HG03095 (cell line): Measurements from ENCODE around the gene PRSS27.
A peak's percentile ranks its signal among the peaks of the same experiment; 100 is the strongest.

Experiments used
- ATAC-seq: cut with Tn5 transposase; IDR thresholded peaks from one replicate; pipeline ENCODE4 v1.9.1; 2021; ENCODE audit warnings: moderate library complexity; ENCODE audit not compliant: unreplicated experiment

PRSS27 gene

DNA sequence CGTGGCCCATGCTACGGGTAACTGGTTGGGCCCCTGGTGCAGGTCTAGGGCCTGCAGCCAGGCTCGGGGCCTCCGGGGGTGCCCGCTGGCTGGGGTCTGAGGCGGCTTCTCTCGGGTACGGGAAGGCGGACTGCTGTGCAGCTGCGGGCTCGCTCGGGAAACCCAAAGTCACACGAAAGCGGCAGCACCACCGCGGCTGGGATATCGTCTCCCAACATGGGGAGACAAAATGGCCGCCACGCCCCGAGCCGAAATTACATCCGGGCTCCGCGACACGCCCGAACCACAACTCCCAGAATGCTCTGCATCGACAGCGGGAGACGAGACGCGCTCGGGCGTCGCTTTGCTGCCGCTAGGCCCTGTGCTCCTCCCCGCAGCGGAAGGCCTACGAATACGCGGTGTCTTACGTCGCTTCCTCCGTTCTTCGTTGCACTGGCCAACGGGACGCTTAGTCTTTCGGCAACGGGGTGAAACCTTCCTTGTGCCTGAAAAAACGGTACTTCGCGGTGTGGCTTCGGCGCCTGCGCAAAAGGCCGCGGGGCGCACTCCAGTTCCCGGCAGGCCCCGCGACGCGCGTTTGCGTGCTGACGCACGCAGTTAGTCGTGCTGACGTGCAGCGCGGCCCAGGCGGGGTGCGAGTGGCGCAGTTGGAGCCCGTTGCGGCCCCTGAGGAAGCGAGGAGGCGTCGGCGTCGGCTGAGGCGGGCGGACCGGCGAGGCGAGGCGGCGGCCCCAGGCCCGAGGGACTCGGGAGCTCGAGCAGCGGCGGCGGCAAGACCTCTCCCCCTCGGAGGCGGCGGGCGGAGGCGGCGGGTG lies 32.2 kb upstream of the PRSS27 start, which contains the start of gene SRRM2:
Gene SRRM2, plus strand, starts transcription at position 604 of the 815 bp plus-strand sequence. CDS start 3,727 bp downstream, outside the sequence.
- peak; percentile 70 for ATAC-seq

DNA sequence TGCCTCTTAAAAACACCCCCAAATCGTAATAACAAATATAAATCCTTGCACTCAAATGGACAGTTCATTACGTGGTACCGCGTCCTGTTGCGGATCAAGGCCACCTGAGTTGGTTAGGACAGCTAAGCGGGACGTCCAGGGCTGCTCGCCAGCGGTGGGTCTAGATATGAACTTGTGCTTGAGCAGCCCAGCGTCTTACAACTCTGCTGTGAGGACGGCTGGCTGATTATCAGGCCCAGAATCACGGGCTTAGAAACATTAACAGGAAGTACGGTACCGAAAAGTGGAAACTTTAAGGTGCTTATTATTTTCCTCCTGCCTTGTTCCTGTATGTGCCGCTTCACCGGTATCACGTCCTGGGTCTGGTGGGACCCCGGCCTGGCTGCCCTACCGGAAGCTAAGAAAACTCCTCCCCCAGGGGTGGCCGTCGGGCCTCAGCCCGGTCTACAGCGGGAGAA lies 31.6 kb upstream of the PRSS27 start:
- peak; percentile 4 for ATAC-seq

DNA sequence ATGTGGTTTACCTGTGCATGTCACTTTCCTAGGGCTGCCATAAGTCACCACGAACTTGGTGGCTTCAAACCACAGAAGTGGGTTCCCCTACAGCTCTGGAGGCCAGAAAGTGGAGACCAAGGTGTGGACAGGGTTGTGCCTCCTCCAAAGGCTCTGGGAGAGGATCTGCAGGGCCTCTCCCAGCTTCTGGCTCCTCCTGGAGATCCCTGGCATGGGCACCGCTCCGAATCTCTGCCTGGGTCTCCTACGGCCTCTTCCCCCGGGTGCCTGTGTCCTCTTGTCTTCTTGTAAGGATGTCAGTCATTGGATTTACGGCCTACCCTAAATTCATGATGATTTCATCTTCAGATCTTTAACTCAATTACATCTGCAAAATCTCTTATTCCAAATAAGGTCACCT lies 29.9 kb upstream of the PRSS27 start:
- ATAC-seq = no peak

GRCh38 chr16:2749476-2749875 lies 29.5 kb upstream of the PRSS27 start:
- no peak for ATAC-seq

DNA sequence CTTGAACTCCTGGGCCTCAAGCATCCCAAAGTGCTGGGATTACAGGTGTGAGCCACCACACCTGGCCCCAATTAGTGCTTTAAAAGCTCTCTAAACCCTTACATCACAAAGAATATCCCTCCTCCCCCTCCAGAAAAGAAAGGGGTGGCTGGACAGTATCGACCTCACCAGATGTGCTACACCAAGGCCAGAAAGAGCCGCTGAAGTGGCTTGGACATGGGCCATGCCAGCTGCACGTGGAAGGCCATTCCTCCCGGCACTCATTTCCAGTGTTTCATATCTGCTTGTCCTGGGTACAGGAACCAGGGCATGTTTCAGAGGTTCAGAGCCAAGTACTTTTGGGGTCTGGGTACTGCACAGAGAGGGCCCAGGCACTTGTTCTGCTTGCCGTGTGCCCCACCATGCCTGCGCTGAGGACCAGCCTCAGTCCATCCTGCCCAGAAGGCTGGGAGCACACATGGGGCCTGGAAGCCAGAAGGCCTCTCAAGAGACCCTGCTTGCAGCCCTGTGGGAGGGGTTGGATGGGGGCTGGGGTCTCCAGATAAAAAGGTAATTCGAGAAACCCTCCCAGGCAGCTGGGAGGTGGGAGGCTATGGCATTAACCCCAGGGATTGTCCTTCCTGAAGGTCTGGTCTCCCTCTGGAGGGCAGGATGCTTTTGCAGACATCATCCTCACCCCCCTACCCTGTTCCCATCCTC lies 28.9 kb upstream of the PRSS27 start:
- ATAC-seq = no peak

DNA sequence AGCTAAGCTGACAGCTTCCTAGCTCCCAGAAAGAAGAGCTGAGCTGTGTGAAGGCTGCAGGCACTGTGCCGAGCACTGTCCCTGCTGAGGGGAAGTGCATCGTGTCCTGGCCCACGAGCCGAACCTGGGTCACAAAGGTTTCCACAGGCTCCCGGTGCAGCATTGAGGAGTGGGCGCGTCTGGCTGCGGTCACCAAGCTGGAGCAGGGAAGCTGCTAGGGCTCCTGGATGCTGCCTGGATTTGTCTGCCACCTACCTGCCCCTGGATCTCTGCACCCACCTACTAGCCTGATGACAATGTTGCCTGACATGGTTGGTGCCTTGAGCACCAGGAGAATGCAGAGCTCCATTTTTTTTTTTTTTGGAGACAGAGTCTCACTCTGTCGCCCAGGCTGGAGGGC lies 25.9 kb upstream of the PRSS27 start:
- ATAC-seq = no peak

GRCh38 chr16:2745116-2745890 lies 25.3 kb upstream of the PRSS27 start:
- ATAC-seq = no peak

DNA sequence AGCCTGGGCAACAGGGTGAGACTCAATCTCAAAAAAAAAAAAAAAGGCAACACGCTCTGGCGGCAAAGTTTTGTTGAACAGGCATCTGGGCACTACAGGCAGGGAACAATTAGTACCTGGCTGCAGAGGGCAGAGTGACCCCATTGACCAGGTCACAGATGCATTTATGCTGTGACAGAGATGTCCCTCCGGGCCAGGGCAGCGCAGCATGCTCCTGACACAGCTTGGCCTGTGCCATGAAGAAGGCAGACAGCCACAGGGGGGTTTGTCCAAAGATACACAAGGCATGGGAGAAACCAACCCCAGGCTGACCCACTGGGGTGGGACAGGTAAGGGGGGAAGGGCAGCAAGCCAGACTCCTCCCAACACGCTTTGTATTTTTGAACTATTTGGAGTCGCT lies 24.7 kb upstream of the PRSS27 start:
- no peak for ATAC-seq

GRCh38 chr16:2743007-2743810 lies 23.2 kb upstream of the PRSS27 start:
- ATAC-seq = no peak

- ATAC-seq = no peak
Measured at GRCh38 chr16:2742323-2743006, 22.4 kb upstream of the PRSS27 start.

GRCh38 chr16:2741168-2741567 lies 21.1 kb upstream of the PRSS27 start:
- ATAC-seq = no peak

DNA sequence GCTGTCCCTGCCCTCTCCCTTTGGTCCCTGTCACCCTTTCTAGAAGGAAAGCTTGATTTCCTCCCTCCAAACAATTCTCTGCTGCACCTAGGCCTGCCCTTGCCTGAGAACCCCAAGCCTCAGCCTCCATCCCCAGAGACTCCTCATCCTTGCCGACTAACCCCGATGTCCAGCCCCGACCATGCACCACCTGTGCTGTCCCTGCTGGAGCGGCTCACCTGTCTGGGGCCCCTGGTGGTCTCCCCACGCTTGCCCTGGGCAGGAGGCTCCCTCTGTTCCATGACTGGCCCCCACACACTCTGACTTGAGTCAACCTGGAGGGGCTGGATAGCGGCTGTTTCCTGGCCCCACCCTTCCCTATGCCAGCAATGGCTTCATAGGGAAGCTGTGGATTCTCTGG lies 20.5 kb upstream of the PRSS27 start:
- ATAC-seq = no peak

DNA sequence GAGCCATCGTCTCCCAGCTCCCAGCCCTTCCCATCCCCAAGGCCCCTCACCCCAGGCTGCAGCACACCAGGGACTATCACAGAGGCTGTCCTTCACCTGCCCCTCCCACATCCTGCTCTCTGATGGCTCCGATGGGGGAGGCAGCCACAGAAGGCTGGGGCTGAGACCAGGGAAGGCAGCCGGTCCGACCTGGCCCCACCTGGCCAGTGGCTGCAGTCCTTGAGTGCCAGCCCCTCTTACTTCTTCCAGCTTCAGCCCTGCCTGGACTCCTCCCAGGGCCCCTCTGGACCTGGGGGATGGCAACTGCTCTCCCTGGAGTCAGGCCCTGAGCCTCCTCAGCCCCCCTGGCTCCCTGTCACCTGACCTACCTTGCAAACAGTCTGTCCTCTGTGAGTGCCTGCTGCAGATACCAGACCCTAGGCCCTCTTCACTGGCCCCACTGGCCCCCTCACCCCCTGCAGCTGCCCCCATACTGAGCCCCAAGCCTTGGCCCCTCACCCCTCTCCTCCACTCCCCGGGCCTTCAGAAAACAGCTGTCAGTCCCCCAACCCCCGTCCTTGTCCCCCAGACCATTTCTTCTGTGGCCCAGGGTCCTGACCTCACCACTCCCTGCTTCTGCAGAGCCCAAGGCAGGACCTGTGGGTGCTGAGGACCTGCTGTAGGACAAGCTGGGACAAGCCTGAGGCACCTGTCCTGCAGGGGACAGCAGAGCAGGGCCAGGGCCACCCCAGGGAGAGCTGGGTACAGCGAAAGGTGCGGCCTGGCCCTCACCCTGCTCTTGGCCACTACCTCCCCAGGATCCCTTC lies 19.8 kb upstream of the PRSS27 start:
- no peak for ATAC-seq

DNA sequence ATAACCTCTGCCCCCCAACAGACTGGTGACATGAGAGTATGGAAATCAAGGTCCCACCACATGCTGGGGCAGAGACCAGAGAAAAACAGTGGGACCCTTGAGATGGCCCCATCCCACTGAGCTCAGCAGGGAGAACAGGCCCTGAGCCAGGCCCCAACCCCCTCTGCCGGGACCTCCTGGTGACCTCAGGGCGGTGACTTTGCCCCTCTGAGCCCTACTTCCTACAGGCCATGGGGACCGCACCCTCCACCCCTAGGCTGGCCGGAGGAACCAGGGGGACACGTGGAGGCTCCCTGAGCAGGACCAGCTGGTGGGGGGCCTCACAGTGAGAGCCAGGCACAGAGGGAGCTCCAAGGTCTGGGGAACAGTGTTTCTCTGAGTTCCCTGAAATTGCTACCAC lies 18.6 kb upstream of the PRSS27 start:
- no peak for ATAC-seq

GRCh38 chr16:2737895-2738418 lies 17.9 kb upstream of the PRSS27 start:
- ATAC-seq = no peak

GRCh38 chr16:2737238-2737605 lies 17.2 kb upstream of the PRSS27 start:
- ATAC-seq = no peak

- ATAC-seq = no peak
Measured at GRCh38 chr16:2736476-2737237, 16.6 kb upstream of the PRSS27 start.

- ATAC-seq = no peak
Measured at GRCh38 chr16:2734844-2735515, 15.0 kb upstream of the PRSS27 start.
